Stomach (tissue), 4 donors: Measurements from ENCODE around the gene ATXN2.

Experiments used
- EP300 ChIP-seq: sonication (generic); formaldehyde crosslinking; IDR thresholded peaks from one replicate; pipeline ENCODE4 v1.6.1; 2017; ENCODE audit warnings: antibody characterized with exemption
- POLR2A ChIP-seq, 4 donors: fragments of 450-650 bp; IDR thresholded peaks; one replicate each; pipeline ENCODE4 v1.6.1; 2016; ENCODE audit warnings: antibody characterized with exemption in 4 of 4, control low read depth in 2 of 4, mild to moderate bottlenecking in 1 of 4, moderate library complexity in 1 of 4
- POLR2AphosphoS5 ChIP-seq, 3 donors: sonication (generic); formaldehyde crosslinking; IDR thresholded peaks; one replicate each; pipeline ENCODE4 v1.6.1; 2016; ENCODE audit warnings: antibody characterized with exemption in 3 of 3
- TF ChIP-seq, protein P1 (sequence below), 7 experiments: fragments of 450-650 bp in 4 of 7; fragments of 200-600 bp in 3 of 7; sonication (generic) in 3 of 7; IDR thresholded peaks; one replicate each; pipeline ENCODE4 v1.5.1; 2016 to 2019; ENCODE audit warnings: antibody characterized with exemption in 7 of 7, control low read depth in 2 of 7, mild to moderate bottlenecking in 1 of 7

- TF ChIP-seq, protein P1, sequence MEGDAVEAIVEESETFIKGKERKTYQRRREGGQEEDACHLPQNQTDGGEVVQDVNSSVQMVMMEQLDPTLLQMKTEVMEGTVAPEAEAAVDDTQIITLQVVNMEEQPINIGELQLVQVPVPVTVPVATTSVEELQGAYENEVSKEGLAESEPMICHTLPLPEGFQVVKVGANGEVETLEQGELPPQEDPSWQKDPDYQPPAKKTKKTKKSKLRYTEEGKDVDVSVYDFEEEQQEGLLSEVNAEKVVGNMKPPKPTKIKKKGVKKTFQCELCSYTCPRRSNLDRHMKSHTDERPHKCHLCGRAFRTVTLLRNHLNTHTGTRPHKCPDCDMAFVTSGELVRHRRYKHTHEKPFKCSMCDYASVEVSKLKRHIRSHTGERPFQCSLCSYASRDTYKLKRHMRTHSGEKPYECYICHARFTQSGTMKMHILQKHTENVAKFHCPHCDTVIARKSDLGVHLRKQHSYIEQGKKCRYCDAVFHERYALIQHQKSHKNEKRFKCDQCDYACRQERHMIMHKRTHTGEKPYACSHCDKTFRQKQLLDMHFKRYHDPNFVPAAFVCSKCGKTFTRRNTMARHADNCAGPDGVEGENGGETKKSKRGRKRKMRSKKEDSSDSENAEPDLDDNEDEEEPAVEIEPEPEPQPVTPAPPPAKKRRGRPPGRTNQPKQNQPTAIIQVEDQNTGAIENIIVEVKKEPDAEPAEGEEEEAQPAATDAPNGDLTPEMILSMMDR (IDR thresholded peaks at IDR 0.05) = no peak
- no peak for TF ChIP-seq POLR2A (IDR thresholded peaks at IDR 0.05)
- TF ChIP-seq EP300 = no peak
- TF ChIP-seq POLR2AphosphoS5 (IDR thresholded peaks at IDR 0.05) = no peak
Measured at GRCh38 chr12:111578276-111578970, 20.7 kb downstream of the ATXN2 start.
